K562 (cell line): ENCODE measurements around the gene LAGE3. TPM values are rescaled to one million over a fixed set of nuclear protein-coding genes. Genes with fewer than 3 reads are reported as not detected.

Source experiments
- ATF1 ChIP-seq, 2 experiments: fragments of 450-650 bp in 1 of 2; IDR thresholded peaks; 2 replicates each; pipeline ENCODE4 v1.6.1; 2016; ENCODE audit warnings: missing compliant biosample characterization in 1 of 2, missing genetic modification characterization in 1 of 2
- DMBX1 ChIP-seq: fragments of 250-450 bp; sonication (Bioruptor Pico); IDR thresholded peaks from 2 replicates; pipeline ENCODE4 v1.8.0; 2022; ENCODE audit warnings: inconsistent platforms, mild to moderate bottlenecking, moderate library complexity, borderline replicate concordance
- DPF2 ChIP-seq: fragments of 450-650 bp; IDR thresholded peaks from 2 replicates; pipeline ENCODE4 v1.6.1; 2016
- FOXK2 ChIP-seq, 2 experiments: fragments of 450-650 bp; IDR thresholded peaks in 1 of 2; conservative IDR thresholded peaks in 1 of 2; 2 replicates each; pipeline ENCODE4 v1.6.1; 2016; ENCODE audit warnings: low read depth in 2 of 2, mild to moderate bottlenecking in 1 of 2
- HDAC6 ChIP-seq: IDR thresholded peaks from 2 replicates; pipeline ENCODE4 v1.6.1; 2012; ENCODE audit warnings: low read depth, mild to moderate bottlenecking, control low read depth, inconsistent platforms, low read length, moderate library complexity
- HOXB6 ChIP-seq: fragments of 250-450 bp; sonication (Bioruptor Pico); IDR thresholded peaks from 2 replicates; pipeline ENCODE4 v1.5.1; 2022; ENCODE audit warnings: mild to moderate bottlenecking, borderline replicate concordance
- KDM4B ChIP-seq, 2 experiments: fragments of 450-650 bp in 1 of 2; sonication (generic) in 1 of 2; IDR thresholded peaks; 2 replicates each; pipeline ENCODE4 v1.6.1; 2016 to 2017; ENCODE audit warnings: borderline replicate concordance in 2 of 2, antibody characterized with exemption in 1 of 2, low read depth in 1 of 2, mild to moderate bottlenecking in 1 of 2
- NCOA4 ChIP-seq: fragments of 450-650 bp; IDR thresholded peaks from 2 replicates; pipeline ENCODE4 v1.6.1; 2018; ENCODE audit warnings: mild to moderate bottlenecking; ENCODE audit not compliant: partially characterized antibody
- PCBP1 ChIP-seq: fragments of 200-400 bp; formaldehyde crosslinking; IDR thresholded peaks from 2 replicates; pipeline ENCODE4 v1.6.1; 2018; ENCODE audit warnings: mild to moderate bottlenecking, low read depth, low read length; ENCODE audit not compliant: poor library complexity, severe bottlenecking
- RAD51 ChIP-seq: fragments of 450-650 bp; IDR thresholded peaks from 2 replicates; pipeline ENCODE4 v1.7.1; 2016; ENCODE audit warnings: low read depth, mild to moderate bottlenecking, borderline replicate concordance
- RBM17 ChIP-seq: fragments of 200-400 bp; formaldehyde crosslinking; IDR thresholded peaks from 2 replicates; pipeline ENCODE4 v1.6.1; 2017; ENCODE audit warnings: low read depth, mild to moderate bottlenecking, low read length, borderline replicate concordance
- SIX5 ChIP-seq, 2 experiments: IDR thresholded peaks; 2 replicates each; pipeline ENCODE4 v1.6.1; 2011; ENCODE audit warnings: low read length in 2 of 2, borderline replicate concordance in 1 of 2, low read depth in 1 of 2, mild to moderate bottlenecking in 1 of 2, moderate library complexity in 1 of 2; ENCODE audit not compliant: insufficient read depth in 1 of 2
- SMAD2 ChIP-seq: fragments of 150-350 bp; IDR thresholded peaks from 2 replicates; pipeline ENCODE4 v1.6.1; 2014; ENCODE audit warnings: low read depth, mild to moderate bottlenecking, low read length
- SMARCB1 ChIP-seq: IDR thresholded peaks from 2 replicates; pipeline ENCODE4 v1.6.1; 2011; ENCODE audit warnings: improper control_type of control experiment, low read depth; ENCODE audit not compliant: insufficient read length
- SRF ChIP-seq, 2 experiments: fragments of 250-450, 450-650 bp in 1 of 2; sonication (Bioruptor Pico) in 1 of 2; sonication (generic) in 1 of 2; formaldehyde crosslinking; IDR thresholded peaks; 2 replicates each; pipeline versions ENCODE4 v1.5.0 to v1.5.1; 2020 to 2022; ENCODE audit warnings: mild to moderate bottlenecking in 1 of 2, missing genetic modification reagents in 1 of 2
- TAF15 ChIP-seq: fragments of 200-400 bp; formaldehyde crosslinking; IDR thresholded peaks from 2 replicates; pipeline ENCODE4 v1.6.1; 2017; ENCODE audit warnings: mild to moderate bottlenecking, low read depth, low read length, moderate library complexity
- TBP ChIP-seq: optimal IDR thresholded peaks from 2 replicates; pipeline ENCODE3; 2011; ENCODE audit warnings: low read depth, low read length, improper control_type of control experiment
- TEAD4 ChIP-seq, 2 experiments: sonication (generic) in 1 of 2; formaldehyde crosslinking in 1 of 2; IDR thresholded peaks; 2 replicates each; pipeline versions ENCODE4 v1.6.1 to v1.8.0; 2012 to 2022; ENCODE audit warnings: borderline replicate concordance in 1 of 2, inconsistent platforms in 1 of 2, low read length in 1 of 2, mild to moderate bottlenecking in 1 of 2, missing genetic modification reagents in 1 of 2
- YBX1 ChIP-seq: fragments of 450-650 bp; IDR thresholded peaks from 2 replicates; pipeline ENCODE4 v1.7.1; 2016; ENCODE audit warnings: mild to moderate bottlenecking
- ZBTB17 ChIP-seq: fragments of 450-650 bp; formaldehyde crosslinking; IDR thresholded peaks from 2 replicates; pipeline ENCODE4 v1.4.0; 2020; ENCODE audit warnings: mild to moderate bottlenecking
- ZC3H4 ChIP-seq: sonication (generic); formaldehyde crosslinking; IDR thresholded peaks from 2 replicates; pipeline ENCODE4 v1.9.0; 2021; ENCODE audit warnings: missing genetic modification reagents, borderline replicate concordance
- ZNF282 ChIP-seq: sonication (generic); formaldehyde crosslinking; IDR thresholded peaks from 2 replicates; pipeline ENCODE4 v1.8.1; 2023; ENCODE audit warnings: missing genetic modification reagents
- ZNF780A ChIP-seq: fragments of 250-450 bp; sonication (Bioruptor Pico); IDR thresholded peaks from 2 replicates; pipeline ENCODE4 v1.5.0; 2021; ENCODE audit warnings: mild to moderate bottlenecking
- ZNF785 ChIP-seq: fragments of 250-450 bp; sonication (Bioruptor Pico); IDR thresholded peaks from 2 replicates; pipeline ENCODE4 v1.4.0; 2020; ENCODE audit warnings: mild to moderate bottlenecking
- polyA plus RNA-seq, 8 experiments: library from polyadenylated mRNA; depleted of rRNA in 4 of 8; stranded (reverse) in 5 of 8; unstranded in 3 of 8; fragments of >200 nt; fragmentation: Nextera tagmentation in 2 of 8; fragmentation: Illumina TruSeq in 1 of 8; extraction: Ambion mirVana in 2 of 8; extraction: Trizol in 1 of 8; gene quantifications; 2 replicates each; pipeline versions ENCODE4 v1.2.1 to v1.2.3, GENCODE V29; 2011 to 2014; ENCODE audit warnings: inconsistent platforms in 1 of 8, missing spikeins in 1 of 8
- total RNA-seq, 7 experiments: library from RNA; depleted of rRNA in 6 of 7; stranded (reverse); fragments of >200 nt in 6 of 7; fragmentation: Illumina TruSeq in 2 of 7; extraction: Trizol in 2 of 7; gene quantifications; 2 replicates each; pipeline versions ENCODE4 v1.2.1 to v1.2.3, GENCODE V29; 2011 to 2021; ENCODE audit warnings: low replicate concordance in 1 of 7
- TF ChIP-seq, protein P1 (sequence below): sonication (generic); formaldehyde crosslinking; IDR thresholded peaks from 2 replicates; pipeline ENCODE4 v1.8.1; 2023; ENCODE audit warnings: mild to moderate bottlenecking, missing genetic modification reagents
- TF ChIP-seq, protein P2 (sequence below): sonication (generic); formaldehyde crosslinking; IDR thresholded peaks from 2 replicates; pipeline ENCODE4 v1.4.0; 2020; ENCODE audit warnings: mild to moderate bottlenecking, missing genetic modification reagents

LAGE3 gene
- total and polyA plus RNA-seq, 9 of the 15 experiments (the other 6 are each of a cell fraction or from before 2014, with no cell fraction given) = 28.2 to 125 (median 35.8) TPM

DNA sequence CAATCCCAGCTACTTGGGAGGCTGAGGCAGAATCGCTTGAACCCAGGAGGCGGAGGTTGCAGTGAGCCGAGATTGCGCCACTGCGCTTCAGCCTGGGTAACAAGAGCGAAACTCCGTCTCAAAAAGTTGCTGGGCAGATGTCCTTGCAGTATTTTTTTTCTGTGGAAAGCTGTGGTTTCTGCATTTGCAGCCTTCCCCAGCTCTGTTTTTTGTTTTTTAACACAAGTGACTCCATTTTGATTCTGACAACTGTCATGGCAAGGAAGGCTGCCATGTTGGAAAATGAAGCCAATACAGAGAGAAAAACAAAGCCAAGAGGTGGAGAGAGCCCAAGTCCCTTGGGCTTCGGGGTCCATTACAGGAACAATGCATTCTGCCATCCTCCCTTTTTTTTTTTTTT lies 23.0 kb upstream of the LAGE3 start (continued):
- TF ChIP-seq, protein P1, sequence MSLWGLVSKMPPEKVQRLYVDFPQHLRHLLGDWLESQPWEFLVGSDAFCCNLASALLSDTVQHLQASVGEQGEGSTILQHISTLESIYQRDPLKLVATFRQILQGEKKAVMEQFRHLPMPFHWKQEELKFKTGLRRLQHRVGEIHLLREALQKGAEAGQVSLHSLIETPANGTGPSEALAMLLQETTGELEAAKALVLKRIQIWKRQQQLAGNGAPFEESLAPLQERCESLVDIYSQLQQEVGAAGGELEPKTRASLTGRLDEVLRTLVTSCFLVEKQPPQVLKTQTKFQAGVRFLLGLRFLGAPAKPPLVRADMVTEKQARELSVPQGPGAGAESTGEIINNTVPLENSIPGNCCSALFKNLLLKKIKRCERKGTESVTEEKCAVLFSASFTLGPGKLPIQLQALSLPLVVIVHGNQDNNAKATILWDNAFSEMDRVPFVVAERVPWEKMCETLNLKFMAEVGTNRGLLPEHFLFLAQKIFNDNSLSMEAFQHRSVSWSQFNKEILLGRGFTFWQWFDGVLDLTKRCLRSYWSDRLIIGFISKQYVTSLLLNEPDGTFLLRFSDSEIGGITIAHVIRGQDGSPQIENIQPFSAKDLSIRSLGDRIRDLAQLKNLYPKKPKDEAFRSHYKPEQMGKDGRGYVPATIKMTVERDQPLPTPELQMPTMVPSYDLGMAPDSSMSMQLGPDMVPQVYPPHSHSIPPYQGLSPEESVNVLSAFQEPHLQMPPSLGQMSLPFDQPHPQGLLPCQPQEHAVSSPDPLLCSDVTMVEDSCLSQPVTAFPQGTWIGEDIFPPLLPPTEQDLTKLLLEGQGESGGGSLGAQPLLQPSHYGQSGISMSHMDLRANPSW (CRISPR knock-in tag) = no peak
- TF ChIP-seq NCOA4 = no peak
- no peak for TF ChIP-seq ZNF780A (CRISPR knock-in tag)
- no peak for TF ChIP-seq KDM4B (IDR thresholded peaks at IDR 0.05; ENCODE audit: borderline replicate concordance in 2 of 2, low read depth in 1 of 2)
- TF ChIP-seq RBM17 = no peak
- no peak for TF ChIP-seq DPF2
- no peak for TF ChIP-seq PCBP1
- TF ChIP-seq ZC3H4 = no peak
- no peak for TF ChIP-seq SRF (CRISPR knock-in tag; IDR thresholded peaks at IDR 0.05)
- no peak for TF ChIP-seq SIX5 (IDR thresholded peaks at IDR 0.05; ENCODE audit: borderline replicate concordance in 1 of 2, insufficient read depth in 1 of 2, low read depth in 1 of 2, low read length in 2 of 2)
- TF ChIP-seq TEAD4 (IDR thresholded peaks at IDR 0.05; ENCODE audit: low read length) = no peak
- no peak for TF ChIP-seq TEAD4 (CRISPR knock-in tag; IDR thresholded peaks at IDR 0.05; ENCODE audit: borderline replicate concordance)
- no peak for TF ChIP-seq ZBTB17 (CRISPR knock-in tag)
- no peak for TF ChIP-seq ZNF785
- no peak for TF ChIP-seq HOXB6
- TF ChIP-seq, protein P2, sequence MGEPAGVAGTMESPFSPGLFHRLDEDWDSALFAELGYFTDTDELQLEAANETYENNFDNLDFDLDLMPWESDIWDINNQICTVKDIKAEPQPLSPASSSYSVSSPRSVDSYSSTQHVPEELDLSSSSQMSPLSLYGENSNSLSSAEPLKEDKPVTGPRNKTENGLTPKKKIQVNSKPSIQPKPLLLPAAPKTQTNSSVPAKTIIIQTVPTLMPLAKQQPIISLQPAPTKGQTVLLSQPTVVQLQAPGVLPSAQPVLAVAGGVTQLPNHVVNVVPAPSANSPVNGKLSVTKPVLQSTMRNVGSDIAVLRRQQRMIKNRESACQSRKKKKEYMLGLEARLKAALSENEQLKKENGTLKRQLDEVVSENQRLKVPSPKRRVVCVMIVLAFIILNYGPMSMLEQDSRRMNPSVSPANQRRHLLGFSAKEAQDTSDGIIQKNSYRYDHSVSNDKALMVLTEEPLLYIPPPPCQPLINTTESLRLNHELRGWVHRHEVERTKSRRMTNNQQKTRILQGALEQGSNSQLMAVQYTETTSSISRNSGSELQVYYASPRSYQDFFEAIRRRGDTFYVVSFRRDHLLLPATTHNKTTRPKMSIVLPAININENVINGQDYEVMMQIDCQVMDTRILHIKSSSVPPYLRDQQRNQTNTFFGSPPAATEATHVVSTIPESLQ (CRISPR knock-in tag) = no peak
- TF ChIP-seq FOXK2 (conservative IDR thresholded peaks at IDR 0.05 in 1 of 2, IDR thresholded peaks at IDR 0.05 in 1 of 2; ENCODE audit: low read depth in 2 of 2) = no peak
- TF ChIP-seq HDAC6 = no peak
- TF ChIP-seq RAD51 = no peak
- no peak for TF ChIP-seq SMAD2
- no peak for TF ChIP-seq TBP
- TF ChIP-seq ZNF282 (CRISPR knock-in tag) = no peak
- no peak for TF ChIP-seq YBX1
- TF ChIP-seq ATF1 (CRISPR knock-in tag; IDR thresholded peaks at IDR 0.05) = no peak
- no peak for TF ChIP-seq ATF1 (tag; IDR thresholded peaks at IDR 0.05)
- 0 out of 2 replicates have a peak, but pooled peaks have one; percentile 35 for TF ChIP-seq DMBX1 (CRISPR knock-in tag)
- TF ChIP-seq TAF15 = no peak
- no peak for TF ChIP-seq SMARCB1
